K562 (cell line): ENCODE data around the gene ZNF439. TPM values are rescaled to one million over a fixed set of nuclear protein-coding genes. Genes with fewer than 3 reads are reported as not detected.

Experiments
- ATAC-seq: fragments of 200-7000 bp; cut with Tn5 transposase; 3 replicates; pipeline ENCODE4 v1.9.1; 2020; ENCODE audit warnings: moderate library complexity
- BruUV-seq: library from RNA; stranded (reverse); fragments of 400-500 nt; replicated peaks from 2 replicates; lab custom pipeline; 2021; lab: Mats Ljungman, UMichigan
- CTCF ChIA-PET: fragments of 300-600 bp; formaldehyde crosslinking; extraction: SDS; loops from one replicate; lab custom pipeline; 2021; ENCODE audit warnings: low intra/inter-chr PET ratio; lab: Yijun Ruan, JAX
- POLR2A ChIA-PET: fragments of 300-600, 350-650 bp; sonication (Branson Sonifier 250); formaldehyde crosslinking; extraction: SDS; loops from one replicate; lab custom pipeline; 2021; ENCODE audit warnings: antibody characterized with exemption, inconsistent platforms; lab: Yijun Ruan, JAX
- DNase-seq, 4 experiments: peaks; one replicate each; pipeline versions ENCODE4 v3.0.0 to v3.0.0-alpha.2; 2011 to 2018; ENCODE audit warnings: low spot score in 3 of 4, mixed read lengths in 3 of 4; ENCODE audit errors: extremely low read depth in 1 of 4
- FAIRE-seq: peaks from 2 replicates; lab custom pipeline; 2011; peaks lifted over from hg19 to GRCh38; lab: Jason Lieb, UNC
- H2AFZ ChIP-seq: 2 replicates; pipeline ENCODE4 v1.6.0; 2011; ENCODE audit warnings: low read depth, low read length, control low read depth, inconsistent platforms
- H3K27ac ChIP-seq: fragments of 200-600 bp; 3 replicates; pipeline ENCODE4 v1.8.0; 2011; ENCODE audit warnings: low read depth, mild to moderate bottlenecking, control low read depth, inconsistent platforms, low read length, moderate library complexity, mixed read lengths; ENCODE audit errors: extremely low read depth
- H3K27me3 ChIP-seq, 2 experiments: fragments of 300-600 bp in 1 of 2; 2 replicates in 1 of 2; 3 replicates in 1 of 2; pipeline versions ENCODE4 v1.6.0 to v1.8.0; 2011; ENCODE audit warnings: inconsistent platforms in 2 of 2, low read length in 2 of 2, mild to moderate bottlenecking in 1 of 2, mixed read lengths in 1 of 2, moderate library complexity in 1 of 2; ENCODE audit not compliant: control insufficient read depth in 2 of 2, insufficient read depth in 2 of 2
- H3K36me3 ChIP-seq: fragments of 300-600 bp; 3 replicates; pipeline ENCODE4 v1.8.0; 2011; ENCODE audit warnings: mild to moderate bottlenecking, low read length, inconsistent platforms; ENCODE audit not compliant: control insufficient read depth, insufficient read depth
- H3K4me1 ChIP-seq, 2 experiments: fragments of 200-600 bp in 1 of 2; replicated peaks in 1 of 2; 2 replicates in 1 of 2; 3 replicates in 1 of 2; pipeline versions ENCODE4 v1.5.1 to v1.8.0; 2011; ENCODE audit warnings: inconsistent platforms in 2 of 2, low read length in 2 of 2, mild to moderate bottlenecking in 1 of 2, mixed read lengths in 1 of 2, moderate library complexity in 1 of 2; ENCODE audit not compliant: control insufficient read depth in 2 of 2, insufficient read depth in 2 of 2
- H3K4me2 ChIP-seq: 2 replicates; pipeline ENCODE4 v1.6.1; 2011; ENCODE audit warnings: low read length, control low read depth, inconsistent platforms, mixed read lengths; ENCODE audit not compliant: insufficient read depth
- H3K4me3 ChIP-seq: fragments of 200-600 bp; sonication (generic), shearing (Covaris generic); 2 replicates; pipeline ENCODE4 v1.5.1; 2016; ENCODE audit warnings: control low read depth, inconsistent platforms
- H3K79me2 ChIP-seq: fragments of 200-600 bp; 3 replicates; pipeline ENCODE4 v1.8.0; 2011; ENCODE audit warnings: low read length, inconsistent platforms; ENCODE audit not compliant: control insufficient read depth, insufficient read depth
- H3K9ac ChIP-seq, 2 experiments: 2 replicates each; pipeline versions ENCODE4 v1.6.0 to v1.6.1; 2011; ENCODE audit warnings: low read depth in 2 of 2, low read length in 2 of 2, control low read depth in 1 of 2, inconsistent platforms in 1 of 2, mild to moderate bottlenecking in 1 of 2, mixed read lengths in 1 of 2; ENCODE audit not compliant: insufficient read depth in 1 of 2
- H3K9me1 ChIP-seq: one replicate; pipeline ENCODE4 v1.6.0; 2011; ENCODE audit warnings: inconsistent platforms, mild to moderate bottlenecking, low read length, moderate library complexity; ENCODE audit not compliant: control insufficient read depth, insufficient read depth
- H3K9me3 ChIP-seq: replicated peaks from 2 replicates; pipeline ENCODE4 v1.5.1; 2011; ENCODE audit warnings: low read depth, low read length, inconsistent platforms; ENCODE audit not compliant: control insufficient read depth, insufficient read depth
- H4K20me1 ChIP-seq: replicated peaks from 2 replicates; pipeline ENCODE4 v1.6.1; 2011; ENCODE audit warnings: low read length, inconsistent platforms, mixed read lengths; ENCODE audit not compliant: control insufficient read depth, insufficient read depth
- C11orf30 ChIP-seq: fragments of 450-650 bp; IDR thresholded peaks from 2 replicates; pipeline ENCODE4 v1.6.1; 2016; ENCODE audit warnings: low read depth, mild to moderate bottlenecking
- CHD1 ChIP-seq: fragments of 200-600 bp; sonication (generic); IDR thresholded peaks from one replicate; pipeline ENCODE4 v1.6.1; 2012; ENCODE audit warnings: mild to moderate bottlenecking, moderate library complexity, low read length, inconsistent platforms
- DPF2 ChIP-seq: fragments of 450-650 bp; IDR thresholded peaks from 2 replicates; pipeline ENCODE4 v1.6.1; 2016
- E2F8 ChIP-seq: fragments of 450-650 bp; IDR thresholded peaks from 2 replicates; pipeline ENCODE4 v1.7.1; 2018; ENCODE audit warnings: mild to moderate bottlenecking, low read depth; ENCODE audit not compliant: partially characterized antibody
- EGR1 ChIP-seq: fragments of 450-650 bp; conservative IDR thresholded peaks from 2 replicates; pipeline ENCODE4 v1.6.1; 2017; ENCODE audit warnings: mild to moderate bottlenecking
- FOS ChIP-seq: IDR thresholded peaks from 3 replicates; pipeline ENCODE4 v1.6.1; 2011; ENCODE audit not compliant: insufficient read length; ENCODE audit errors: extremely low read depth
- GABPA ChIP-seq: fragments of 200-800 bp; sonication (Bioruptor generic); conservative IDR thresholded peaks from 2 replicates; pipeline ENCODE4 v1.6.1; 2016; ENCODE audit warnings: low read depth, missing genetic modification characterization, missing compliant biosample characterization
- IRF9 ChIP-seq: fragments of 450-650 bp; IDR thresholded peaks from 2 replicates; pipeline ENCODE4 v1.6.1; 2016; ENCODE audit warnings: missing biosample characterization, missing genetic modification characterization
- MBD2 ChIP-seq: sonication (generic); IDR thresholded peaks from 2 replicates; pipeline ENCODE4 v1.6.1; 2016; ENCODE audit warnings: low read depth, borderline replicate concordance
- NEUROD1 ChIP-seq: fragments of 150-350 bp; IDR thresholded peaks from 2 replicates; pipeline ENCODE4 v1.6.1; 2014; ENCODE audit warnings: borderline replicate concordance, low read length, low read depth; ENCODE audit not compliant: partially characterized antibody
- OTX1 ChIP-seq: fragments of 450-650 bp; formaldehyde crosslinking; IDR thresholded peaks from 2 replicates; pipeline ENCODE4 v1.4.0; 2022; ENCODE audit warnings: mild to moderate bottlenecking
- SAP30 ChIP-seq: fragments of 200-600 bp; sonication (generic); IDR thresholded peaks from 2 replicates; pipeline ENCODE4 v1.6.1; 2012; ENCODE audit warnings: borderline replicate concordance, low read depth, mild to moderate bottlenecking, moderate library complexity, low read length, control low read depth, inconsistent platforms; ENCODE audit not compliant: insufficient read depth, poor library complexity, severe bottlenecking
- TBP ChIP-seq: optimal IDR thresholded peaks from 2 replicates; pipeline ENCODE3; 2011; ENCODE audit warnings: low read depth, low read length, improper control_type of control experiment
- ZBTB7A ChIP-seq: IDR thresholded peaks from 2 replicates; pipeline ENCODE4 v1.6.1; 2011; ENCODE audit warnings: low read depth, mild to moderate bottlenecking, low read length, moderate library complexity, borderline replicate concordance; ENCODE audit not compliant: control insufficient read depth
- ZFX ChIP-seq: sonication (generic); formaldehyde crosslinking; IDR thresholded peaks from 2 replicates; pipeline ENCODE4 v1.8.0; 2022; ENCODE audit warnings: mild to moderate bottlenecking, missing genetic modification reagents, moderate library complexity
- WGBS: fragments of 100-300 bp; shearing (Covaris generic); methylation state at CpG from one replicate; pipeline ENCODE4 v1.1.6; 2016; ENCODE audit warnings: low coverage, mixed read lengths; ENCODE audit not compliant: insufficient coverage; ENCODE audit errors: missing lambda C conversion rate; 5-methylcytosine and 5-hydroxymethylcytosine counted together
- in situ Hi-C: fragments of 300-500 bp; cut with MboI; formaldehyde crosslinking; loops from 4 replicates; pipeline ENCODE4 v1.15.0; 2018; ENCODE audit warnings: inconsistent platforms, mixed read lengths
- intact Hi-C: fragments of 100-400 bp; cut with micrococcal nuclease; formaldehyde crosslinking; loops from 2 replicates; pipeline ENCODE4 v1.14.2; 2022
- polyA plus RNA-seq, 8 experiments: library from polyadenylated mRNA; depleted of rRNA in 4 of 8; stranded (reverse) in 5 of 8; unstranded in 3 of 8; fragments of >200 nt; fragmentation: Nextera tagmentation in 2 of 8; fragmentation: Illumina TruSeq in 1 of 8; extraction: Ambion mirVana in 2 of 8; extraction: Trizol in 1 of 8; gene quantifications; 2 replicates each; pipeline versions ENCODE4 v1.2.1 to v1.2.3, GENCODE V29; 2011 to 2014; ENCODE audit warnings: inconsistent platforms in 1 of 8, missing spikeins in 1 of 8
- total RNA-seq, 7 experiments: library from RNA; depleted of rRNA in 6 of 7; stranded (reverse); fragments of >200 nt in 6 of 7; fragmentation: Illumina TruSeq in 2 of 7; extraction: Trizol in 2 of 7; gene quantifications; 2 replicates each; pipeline versions ENCODE4 v1.2.1 to v1.2.3, GENCODE V29; 2011 to 2021; ENCODE audit warnings: low replicate concordance in 1 of 7

The ZNF439 gene
- total and polyA plus RNA-seq, 9 of the 15 experiments (the other 6 are each of a cell fraction or from before 2014, with no cell fraction given) = 0.04 to 0.18 (median 0.10) TPM; not detected in 3

DNA sequence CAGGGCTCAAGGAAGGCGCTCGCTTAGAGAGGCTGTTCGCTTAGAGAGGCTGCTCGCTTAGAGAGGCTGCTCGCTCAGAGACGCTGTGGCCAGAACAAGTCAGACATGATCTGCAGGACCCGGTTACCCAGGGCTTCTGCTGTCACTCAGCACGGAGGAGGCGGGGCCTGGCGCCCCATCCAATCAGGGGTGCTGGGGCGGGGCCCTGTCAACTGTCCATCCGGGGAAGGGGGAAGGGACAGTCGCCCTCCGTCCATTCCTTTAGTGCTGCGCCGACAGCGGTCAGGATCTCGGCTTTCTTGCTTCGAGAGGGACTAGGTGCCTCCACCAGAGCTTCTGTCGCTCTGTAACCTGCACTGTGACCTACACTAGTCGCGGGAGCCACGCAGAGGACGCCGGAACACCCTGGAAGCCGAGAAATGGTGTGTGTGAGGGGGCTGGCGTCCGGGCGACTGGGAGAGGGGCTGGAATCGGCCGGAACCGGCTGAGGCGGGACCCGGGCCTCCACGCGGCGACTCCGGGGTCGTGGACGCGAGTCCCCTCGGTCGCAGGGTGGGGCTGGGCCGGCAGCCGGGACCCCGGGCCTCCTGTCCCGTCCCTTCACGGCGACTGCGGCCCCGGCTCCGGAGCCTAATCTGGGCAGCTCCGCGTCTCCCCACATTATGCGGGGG lies 34.4 kb upstream of the ZNF439 start, which contains the start of gene ZNF440 (continued):
- 0 out of 2 replicates have a peak, but pooled peaks have one; percentile 46 for TF ChIP-seq ZBTB7A
- peak; percentile 28 for TF ChIP-seq E2F8
- no peak for TF ChIP-seq IRF9 (tag)
- peak; percentile 69 for TF ChIP-seq FOS

GRCh38 chr19:11814700-11815035 lies 33.9 kb upstream of the ZNF439 start:
- DNase-seq (peak in 1 of 4 experiments; percentile 47), ATAC-seq (peak; percentile 68), FAIRE-seq (no peak)
- H3K27ac ChIP-seq = peak overlapping the region; percentile 97
- in situ Hi-C loops (no loop called here), intact Hi-C loops (no loop called here)
- H3K9me1 ChIP-seq = peaks cover 3% of the 10 kb centered on the region
- H3K4me1 ChIP-seq = peaks cover 4 to 14% of the 10 kb centered on the region in 2 experiments; a peak in 3 of 5 replicates
- H2AFZ ChIP-seq = peak overlapping the region; percentile 96
- no peaks in the 10 kb centered on the region for H3K9me3 ChIP-seq
- no TSS peak for BruUV-seq
- ChIA-PET POLR2A (interaction anchor here (0.6 to 1.3 kb wide), 9 partner anchors 17 to 854 kb away, joined by 3 to 6 read pairs (median 3); partner anchors contain the start of genes ELOF1, ZNF441, ZNF491 and ZNF627), CTCF (no interaction called here)
- peak overlapping the region; percentile 87 for H3K4me2 ChIP-seq
- no peak for TF ChIP-seq MBD2
- TF ChIP-seq DPF2 = no peak
- peak; percentile 32 for TF ChIP-seq SAP30
- TF ChIP-seq OTX1 (CRISPR knock-in tag) = no peak
- TF ChIP-seq GABPA (tag) = 0 out of 2 replicates have a peak, but pooled peaks have one; percentile 13
- TF ChIP-seq ZFX (CRISPR knock-in tag) = peak; percentile 41; the same call in 1 of the 2 replicates
- no peak for TF ChIP-seq NEUROD1
- TF ChIP-seq EGR1 = 0 out of 2 replicates have a peak, but pooled peaks have one; percentile 2
- peak; percentile 8 for TF ChIP-seq TBP
- peak; percentile 19 for TF ChIP-seq CHD1
- no peak for TF ChIP-seq C11orf30
- no peaks in the 10 kb centered on the region for H3K27me3 ChIP-seq
- no peaks in the 10 kb centered on the region for H4K20me1 ChIP-seq
- peaks cover 44% of the 10 kb centered on the region for H3K79me2 ChIP-seq
- peaks cover 16% of the 10 kb centered on the region for H3K36me3 ChIP-seq
- H3K9ac ChIP-seq = peak overlapping the region; percentile 95 to 98
- H3K4me3 ChIP-seq = peak overlapping the region; percentile 97
- 1% methylated on average over 12 of the region's 13 CpGs for WGBS
